Spleen (tissue), 3 donors: ENCODE data around the gene MAP3K7CL.

Experiments used
- POLR2A ChIP-seq, 3 donors: fragments of 450-650 bp; IDR thresholded peaks; one replicate each; pipeline ENCODE4 v1.5.1; 2017; ENCODE audit warnings: antibody characterized with exemption in 3 of 3, mild to moderate bottlenecking in 1 of 3
- POLR2AphosphoS5 ChIP-seq, 3 donors: sonication (generic); formaldehyde crosslinking; IDR thresholded peaks; one replicate each; pipeline ENCODE4 v1.5.1; 2017; ENCODE audit warnings: antibody characterized with exemption in 3 of 3

- TF ChIP-seq POLR2A (IDR thresholded peaks at IDR 0.05) (no peak), POLR2AphosphoS5 (IDR thresholded peaks at IDR 0.05) (no peak)
These were observed 36.4 kb downstream of the MAP3K7CL start for GRCh38 chr21:29166853-29167252.
